ENCODE results near the gene CCDC12. TPM values are rescaled to one million over a fixed set of nuclear protein-coding genes. Genes with fewer than 3 reads are reported as not detected.

The CCDC12 gene
- total RNA-seq, 6 experiments from 2014 or later, result 14.6 to 24.2 (median 17.0) TPM

- H3K9me3 ChIP-seq, result no peaks in the 10 kb centered on the region
- peaks cover 2 to 58% (median 23%) of the 10 kb centered on the region in 4 donors for H3K4me1 ChIP-seq
- WGBS (ENCODE audit: insufficient coverage, low coverage, low lambda C conversion rate, missing lambda C conversion rate), result 26% methylated on average over 9 of the region's 9 CpGs
- peak overlapping the region in 2 of 3 donors; percentile 18 to 91 for H3K27ac ChIP-seq
- ATAC-seq, result peak in 2 of 4 donors; percentile 3 to 7
- no peaks in the 10 kb centered on the region for H3K27me3 ChIP-seq
- no peak for DNase-seq
- intact Hi-C loops (cut with DNase I), result no loop called here
- no peaks in the 10 kb centered on the region for H3K36me3 ChIP-seq
- TF ChIP-seq CTCF (IDR thresholded peaks at IDR 0.05) (no peak), POLR2A (IDR thresholded peaks at IDR 0.05) (peak; percentile 51)
- H3K4me3 ChIP-seq, result peak overlapping the region in 2 of 3 donors; percentile 84 to 95
Measured at GRCh38 chr3:46974421-46975171, 1.9 kb downstream of the CCDC12 start.

DNA sequence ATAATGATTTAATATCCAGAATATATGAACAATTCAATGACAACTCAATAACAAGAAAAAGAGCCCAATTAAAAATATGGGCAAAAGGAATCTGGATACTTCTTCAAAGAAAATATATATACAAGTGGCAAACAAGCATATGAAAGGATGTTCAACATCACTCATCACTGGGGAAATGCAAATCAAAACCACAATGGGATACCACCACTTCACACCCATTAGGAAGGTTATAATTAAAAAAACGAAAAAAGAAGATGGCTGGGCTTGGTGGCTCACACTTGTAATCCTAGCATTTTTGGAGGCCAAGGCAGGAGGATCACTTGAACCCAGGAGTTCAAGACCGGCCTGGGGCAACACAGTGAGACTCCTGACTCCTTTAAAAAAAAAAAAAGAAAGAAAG, 4.1 kb downstream of the CCDC12 start:
- no peak for TF ChIP-seq POLR2A (IDR thresholded peaks at IDR 0.05)
- TF ChIP-seq CTCF (IDR thresholded peaks at IDR 0.05), result no peak
- peak overlapping the region in 1 of 3 donors; percentile 82 for H3K27ac ChIP-seq
- DNase-seq, result no peak
- WGBS (ENCODE audit: insufficient coverage, low coverage, low lambda C conversion rate, missing lambda C conversion rate), result 70% methylated on average over 2 of the region's 2 CpGs
- no peaks in the 10 kb centered on the region for H3K36me3 ChIP-seq
- no peak for ATAC-seq
- intact Hi-C loops (cut with DNase I), result no loop called here
- H3K4me1 ChIP-seq, result peaks cover 2 to 74% (median 34%) of the 10 kb centered on the region in 4 donors
- H3K27me3 ChIP-seq, result no peaks in the 10 kb centered on the region
- no peak overlapping the region for H3K4me3 ChIP-seq
- no peaks in the 10 kb centered on the region for H3K9me3 ChIP-seq

DNA sequence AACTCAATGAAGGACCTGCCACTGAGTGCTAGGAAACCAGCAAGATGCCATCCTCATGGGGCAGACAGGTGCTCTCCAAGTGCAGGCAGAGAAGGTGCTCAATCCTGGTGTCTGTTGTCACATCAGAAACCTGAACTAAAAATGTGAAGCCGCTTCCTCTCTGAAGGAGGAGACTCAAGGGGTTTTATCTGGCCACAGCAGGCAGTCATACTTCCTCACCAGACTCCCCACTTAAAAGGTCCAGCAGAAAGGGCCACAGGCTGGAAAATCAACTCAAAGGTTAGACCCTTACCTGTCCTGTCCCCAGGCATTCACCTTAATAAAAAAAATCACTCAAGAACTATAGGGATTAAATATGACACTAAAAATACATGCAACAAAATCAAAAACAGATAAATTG, 4.8 kb downstream of the CCDC12 start:
- 33% methylated on average over 1 of the region's 1 CpG for WGBS (ENCODE audit: insufficient coverage, low coverage, low lambda C conversion rate, missing lambda C conversion rate)
- no peaks in the 10 kb centered on the region for H3K27me3 ChIP-seq
- peak overlapping the region in 2 of 3 donors; percentile 17 to 82 for H3K27ac ChIP-seq
- H3K4me3 ChIP-seq, result no peak overlapping the region
- peaks cover 2 to 76% (median 37%) of the 10 kb centered on the region in 4 donors for H3K4me1 ChIP-seq
- TF ChIP-seq CTCF (IDR thresholded peaks at IDR 0.05) (no peak), POLR2A (IDR thresholded peaks at IDR 0.05) (no peak)
- H3K36me3 ChIP-seq, result no peaks in the 10 kb centered on the region
- intact Hi-C loops (cut with DNase I), result no loop called here
- no peaks in the 10 kb centered on the region for H3K9me3 ChIP-seq
- ATAC-seq, result no peak
- no peak for DNase-seq

DNA sequence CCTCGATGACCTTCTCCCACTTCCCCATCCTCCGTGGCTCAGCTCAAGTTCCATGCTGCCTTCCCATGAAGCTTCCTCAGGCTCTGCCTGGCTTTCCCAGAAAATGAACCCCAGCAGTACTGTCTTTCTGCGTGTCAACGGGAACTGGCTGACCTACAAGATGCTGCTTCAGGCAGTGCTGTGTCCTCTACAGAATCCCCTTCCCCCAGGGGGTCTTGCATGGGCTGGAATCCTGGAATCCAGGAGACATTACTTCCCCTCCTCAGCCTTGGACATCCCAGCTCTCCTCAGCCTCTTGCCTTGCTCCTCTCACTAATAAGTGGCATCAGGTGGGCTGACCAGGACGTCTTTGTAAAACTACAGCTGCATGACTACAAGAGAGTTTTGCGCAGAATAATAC, 5.4 kb downstream of the CCDC12 start:
- intact Hi-C loops (cut with DNase I), result no loop called here
- ATAC-seq, result no peak
- peaks cover 2 to 82% (median 39%) of the 10 kb centered on the region in 4 donors for H3K4me1 ChIP-seq
- no peaks in the 10 kb centered on the region for H3K9me3 ChIP-seq
- no peak for DNase-seq
- TF ChIP-seq POLR2A (IDR thresholded peaks at IDR 0.05), result no peak
- TF ChIP-seq CTCF (IDR thresholded peaks at IDR 0.05), result no peak
- 43% methylated on average over 6 of the region's 6 CpGs for WGBS (ENCODE audit: insufficient coverage, low coverage, low lambda C conversion rate, missing lambda C conversion rate)
- H3K27ac ChIP-seq, result peak overlapping the region; percentile 17 to 82 (median 21)
- no peak overlapping the region for H3K4me3 ChIP-seq
- H3K36me3 ChIP-seq, result no peaks in the 10 kb centered on the region
- H3K27me3 ChIP-seq, result no peaks in the 10 kb centered on the region
